WERI-Rb-1 (cell line): ENCODE results near the gene DNAJB11.

ENCODE experiments used
- DNase-seq: peaks from one replicate; pipeline ENCODE4 v3.0.0-alpha.2; 2020
- H3K27ac ChIP-seq: fragments of 250-450 bp; sonication (Bioruptor Pico); 2 replicates; pipeline ENCODE4 v1.5.1; 2020; ENCODE audit warnings: mild to moderate bottlenecking, moderate library complexity
- H3K27me3 ChIP-seq: fragments of 250-450 bp; sonication (Bioruptor Pico); 2 replicates; pipeline ENCODE4 v1.5.1; 2021; ENCODE audit warnings: mild to moderate bottlenecking, low read depth, moderate library complexity; ENCODE audit not compliant: insufficient read depth, severe bottlenecking
- H3K36me3 ChIP-seq: fragments of 250-450 bp; sonication (Bioruptor Pico); 2 replicates; pipeline ENCODE4 v1.5.1; 2020; ENCODE audit warnings: mild to moderate bottlenecking, moderate library complexity
- H3K4me3 ChIP-seq: 2 replicates; pipeline ENCODE4 v1.5.1; 2011; ENCODE audit warnings: low read depth, mild to moderate bottlenecking, control low read depth, low read length
- H3K9me3 ChIP-seq: fragments of 250-450 bp; sonication (Bioruptor Pico); 2 replicates; pipeline ENCODE4 v1.5.1; 2021; ENCODE audit warnings: mild to moderate bottlenecking, moderate library complexity; ENCODE audit not compliant: severe bottlenecking
- TF ChIP-seq, protein P1 (sequence below): IDR thresholded peaks from 2 replicates; pipeline ENCODE4 v1.5.1; 2011; ENCODE audit warnings: low read depth, mild to moderate bottlenecking, control low read depth, inconsistent platforms, low read length

Gene DNAJB11

GRCh38 chr3:186544281-186544680, 26.2 kb upstream of the DNAJB11 start, which contains the start of gene CRYGS:
TSS of gene CRYGS (minus strand) at chr3:186544380. CDS start at chr3:186544326, 54 bp downstream.
- H3K27ac ChIP-seq, result no peak within 1 kb of the TSS
- no peak for DNase-seq
- TF ChIP-seq, protein P1, sequence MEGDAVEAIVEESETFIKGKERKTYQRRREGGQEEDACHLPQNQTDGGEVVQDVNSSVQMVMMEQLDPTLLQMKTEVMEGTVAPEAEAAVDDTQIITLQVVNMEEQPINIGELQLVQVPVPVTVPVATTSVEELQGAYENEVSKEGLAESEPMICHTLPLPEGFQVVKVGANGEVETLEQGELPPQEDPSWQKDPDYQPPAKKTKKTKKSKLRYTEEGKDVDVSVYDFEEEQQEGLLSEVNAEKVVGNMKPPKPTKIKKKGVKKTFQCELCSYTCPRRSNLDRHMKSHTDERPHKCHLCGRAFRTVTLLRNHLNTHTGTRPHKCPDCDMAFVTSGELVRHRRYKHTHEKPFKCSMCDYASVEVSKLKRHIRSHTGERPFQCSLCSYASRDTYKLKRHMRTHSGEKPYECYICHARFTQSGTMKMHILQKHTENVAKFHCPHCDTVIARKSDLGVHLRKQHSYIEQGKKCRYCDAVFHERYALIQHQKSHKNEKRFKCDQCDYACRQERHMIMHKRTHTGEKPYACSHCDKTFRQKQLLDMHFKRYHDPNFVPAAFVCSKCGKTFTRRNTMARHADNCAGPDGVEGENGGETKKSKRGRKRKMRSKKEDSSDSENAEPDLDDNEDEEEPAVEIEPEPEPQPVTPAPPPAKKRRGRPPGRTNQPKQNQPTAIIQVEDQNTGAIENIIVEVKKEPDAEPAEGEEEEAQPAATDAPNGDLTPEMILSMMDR, result no peak
- H3K27me3 ChIP-seq, result no peaks in the 10 kb centered on the region
- H3K36me3 ChIP-seq, result peaks cover 5% of the 10 kb centered on the region
- H3K9me3 ChIP-seq, result no peaks in the 10 kb centered on the region
- H3K4me3 ChIP-seq, result no peak within 1 kb of the TSS

GRCh38 chr3:186549497-186549896, 21.0 kb upstream of the DNAJB11 start:
- Histone ChIP-seq H3K36me3 (peaks cover 9% of the 10 kb centered on the region), H3K9me3 (no peaks in the 10 kb centered on the region), H3K27ac (no peak overlapping the region), H3K4me3 (no peak overlapping the region), H3K27me3 (no peaks in the 10 kb centered on the region)
- DNase-seq, result no peak
- TF ChIP-seq, protein P1, result no peak

DNA sequence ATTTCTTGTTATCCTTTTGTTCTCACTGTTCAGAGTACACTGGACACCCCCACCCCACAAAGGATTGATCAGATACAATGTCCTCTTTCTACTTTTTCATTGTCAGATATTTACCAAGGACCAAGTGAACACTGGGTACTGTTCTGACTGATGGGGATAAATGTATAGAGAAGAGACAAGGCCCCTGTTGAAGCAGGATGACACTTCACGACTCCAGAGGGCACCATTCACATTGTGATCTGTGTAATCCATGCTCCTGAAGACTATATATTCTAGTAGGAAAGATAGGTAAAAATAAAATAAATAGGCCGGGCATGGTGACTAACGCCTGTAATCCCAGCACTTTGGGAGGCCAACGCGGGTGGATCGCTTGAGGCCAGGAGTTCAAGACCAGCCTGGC, 19.1 kb upstream of the DNAJB11 start:
- DNase-seq, result no peak
- no peaks in the 10 kb centered on the region for H3K27me3 ChIP-seq
- no peaks in the 10 kb centered on the region for H3K9me3 ChIP-seq
- H3K36me3 ChIP-seq, result peaks cover 16% of the 10 kb centered on the region
- TF ChIP-seq, protein P1, result no peak
- no peak overlapping the region for H3K4me3 ChIP-seq
- H3K27ac ChIP-seq, result no peak overlapping the region

GRCh38 chr3:186552408-186553031, 18.0 kb upstream of the DNAJB11 start:
- Histone ChIP-seq H3K27me3 (no peaks in the 10 kb centered on the region), H3K27ac (no peak overlapping the region), H3K9me3 (no peaks in the 10 kb centered on the region), H3K4me3 (no peak overlapping the region), H3K36me3 (peaks cover 16% of the 10 kb centered on the region)
- TF ChIP-seq, protein P1, result no peak
- no peak for DNase-seq

DNA sequence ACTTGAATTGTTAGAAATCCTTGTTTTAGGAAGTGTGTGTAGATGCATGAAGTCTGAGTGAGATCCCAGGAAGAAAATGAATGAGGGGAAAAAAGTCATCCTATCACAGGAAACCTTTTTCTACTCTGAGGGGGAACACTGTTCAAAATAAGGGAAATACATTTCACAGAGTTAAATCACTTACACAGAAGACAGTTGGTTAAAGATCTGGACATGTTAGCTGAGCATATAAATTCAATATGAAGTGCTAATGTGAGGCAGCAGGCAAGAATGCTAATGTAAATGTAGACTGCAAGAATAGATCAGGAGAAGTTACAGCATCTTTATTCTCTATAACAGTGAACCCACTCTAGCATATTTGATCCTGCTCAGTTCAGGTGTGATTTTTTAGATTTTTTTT, 5.9 kb upstream of the DNAJB11 start:
- TF ChIP-seq, protein P1, result no peak
- Histone ChIP-seq H3K9me3 (no peaks in the 10 kb centered on the region), H3K27ac (no peak overlapping the region), H3K36me3 (no peaks in the 10 kb centered on the region; the same call in 1 of the 2 replicates), H3K4me3 (no peak overlapping the region), H3K27me3 (no peaks in the 10 kb centered on the region)
- DNase-seq, result no peak

DNA sequence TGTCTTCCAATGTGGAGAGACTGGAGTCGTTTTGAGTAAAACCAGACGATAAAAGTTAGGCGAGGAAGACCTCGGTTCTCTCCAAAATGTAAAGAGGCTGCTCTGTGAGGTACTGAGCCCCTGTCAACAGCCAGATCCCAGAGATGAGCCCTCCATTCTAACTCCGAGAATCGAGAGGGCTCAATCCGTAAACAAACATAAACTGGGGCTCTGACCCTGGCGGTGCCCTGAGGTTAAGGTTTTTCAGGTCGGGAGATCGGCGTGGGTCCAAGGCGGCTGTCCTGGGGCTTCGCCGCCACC, 3.8 kb upstream of the DNAJB11 start:
- TF ChIP-seq, protein P1, result no peak
- no peaks in the 10 kb centered on the region for H3K9me3 ChIP-seq
- no peak for DNase-seq
- peak overlapping the region; percentile 89 for H3K4me3 ChIP-seq
- no peaks in the 10 kb centered on the region for H3K27me3 ChIP-seq
- no peaks in the 10 kb centered on the region; the same call in 1 of the 2 replicates for H3K36me3 ChIP-seq
- peak overlapping the region; percentile 75 for H3K27ac ChIP-seq
